HG02870 (cell line): ENCODE data around the gene RNF208.

Source experiments
- ATAC-seq: cut with Tn5 transposase; IDR thresholded peaks from one replicate; pipeline ENCODE4 v1.9.1; 2021; ENCODE audit warnings: mild to moderate bottlenecking, moderate library complexity; ENCODE audit not compliant: unreplicated experiment

The RNF208 gene

DNA sequence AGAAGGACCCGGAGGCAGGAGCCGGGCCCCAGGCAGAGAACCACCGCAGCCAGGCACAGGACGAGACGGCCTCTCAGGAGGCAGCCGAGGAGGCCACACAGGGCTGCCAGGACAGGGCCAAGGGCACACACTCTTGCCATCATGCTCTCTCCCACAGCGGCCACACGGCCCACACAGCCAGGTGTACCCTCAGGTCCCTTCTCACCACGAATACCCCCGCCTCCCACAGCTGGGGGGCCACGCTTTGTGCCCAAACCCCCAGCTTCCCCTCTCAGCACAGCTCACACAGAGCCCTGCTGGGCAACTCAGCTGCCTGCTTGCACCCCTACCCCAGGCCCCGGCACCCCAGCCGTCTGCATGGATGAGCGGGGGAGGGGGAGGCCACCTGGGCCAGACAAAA lies 28.3 kb downstream of the RNF208 start:
- ATAC-seq = no peak

DNA sequence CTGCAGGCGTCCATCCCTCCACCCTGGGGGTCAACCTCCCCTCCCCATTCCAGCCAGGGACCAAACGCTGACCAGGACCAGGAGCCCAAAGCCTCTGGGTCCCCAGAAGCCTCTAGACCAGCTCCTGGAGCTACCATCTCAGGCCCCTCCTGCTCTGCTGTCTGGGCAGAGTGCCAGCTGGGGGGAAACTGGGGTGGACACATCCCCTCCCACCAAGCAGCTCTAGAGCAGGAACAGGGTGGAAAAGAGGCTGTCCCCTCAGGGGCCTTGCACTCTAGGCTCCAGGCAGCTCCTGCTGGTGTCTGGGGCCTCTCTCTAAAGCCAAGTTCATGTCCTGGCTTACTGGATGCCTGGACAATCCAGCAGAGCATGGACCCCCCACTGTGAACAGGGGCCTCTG lies 29.2 kb downstream of the RNF208 start:
- ATAC-seq = no peak

DNA sequence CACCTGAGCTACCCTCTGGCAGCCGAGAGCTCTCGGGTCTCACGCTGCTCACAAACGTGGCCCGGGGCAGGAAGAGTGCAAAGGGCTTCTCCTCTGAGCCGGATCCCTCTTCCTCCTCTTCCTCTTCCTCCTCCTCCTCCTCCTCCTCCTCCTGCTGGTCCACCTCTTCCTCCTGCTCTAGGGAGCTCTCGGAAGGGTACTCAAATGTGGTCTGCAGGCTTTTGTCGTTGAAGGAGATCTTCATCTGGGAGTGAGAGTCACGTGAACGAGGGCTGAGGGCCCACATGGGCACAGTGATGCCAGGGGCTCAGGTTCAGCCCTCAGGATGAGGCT lies 29.6 kb downstream of the RNF208 start:
- no peak for ATAC-seq

DNA sequence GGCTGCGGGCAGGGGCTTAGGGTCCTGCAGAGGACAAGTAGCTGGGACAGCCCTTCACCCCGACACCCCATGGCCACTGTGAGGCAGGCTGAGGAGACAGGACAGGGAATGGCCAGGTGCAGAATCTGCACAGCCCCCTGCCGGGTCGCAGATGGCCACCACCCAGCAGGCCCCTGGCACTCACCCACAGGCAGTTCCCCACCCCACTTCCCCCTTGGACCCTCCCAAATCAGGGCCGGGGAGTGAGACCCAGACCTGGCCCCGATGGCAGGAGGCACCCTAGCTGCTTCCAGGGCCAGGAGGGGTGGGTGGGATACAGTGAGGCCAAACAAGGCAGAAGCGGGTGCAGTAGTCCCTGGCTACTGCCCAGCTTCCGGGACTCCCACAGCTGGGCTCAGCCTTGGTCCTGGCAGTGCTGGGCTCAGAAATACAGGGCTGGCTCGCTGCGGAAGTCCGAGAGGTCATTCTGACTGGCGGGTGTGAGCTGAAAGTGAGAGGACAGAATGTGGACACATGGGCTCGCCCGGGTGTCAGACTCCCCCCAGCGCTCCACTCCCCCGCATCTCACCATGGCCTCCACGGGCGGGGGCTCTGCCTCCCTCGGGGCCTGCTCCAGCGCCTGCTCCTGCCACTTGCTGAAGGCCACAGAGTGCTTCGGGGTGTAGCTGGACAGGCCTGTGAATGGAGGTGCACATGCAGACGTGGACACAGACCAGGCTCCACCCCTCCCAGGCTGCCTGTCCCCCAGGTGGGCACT lies 30.2 kb downstream of the RNF208 start:
- ATAC-seq = no peak

DNA sequence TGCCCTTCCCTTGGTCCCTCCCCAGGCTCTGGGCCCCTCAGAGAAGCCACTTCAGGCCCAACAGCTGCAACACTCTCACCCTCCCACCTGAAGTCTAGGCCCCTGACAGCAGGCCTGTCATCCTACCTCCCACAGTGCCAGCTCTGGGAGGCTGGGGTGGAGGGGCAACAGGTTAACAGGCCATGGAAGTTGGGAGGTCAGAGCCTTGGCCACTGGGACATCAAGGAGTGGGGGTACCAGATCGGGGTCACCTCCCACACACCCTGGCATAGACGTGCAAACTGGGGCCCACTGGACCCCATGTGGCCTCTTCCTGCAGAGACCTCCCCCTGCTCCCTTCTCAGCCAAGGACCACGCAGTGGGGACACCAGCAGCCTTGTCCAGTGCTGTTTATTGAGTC lies 30.8 kb downstream of the RNF208 start:
- no peak for ATAC-seq

DNA sequence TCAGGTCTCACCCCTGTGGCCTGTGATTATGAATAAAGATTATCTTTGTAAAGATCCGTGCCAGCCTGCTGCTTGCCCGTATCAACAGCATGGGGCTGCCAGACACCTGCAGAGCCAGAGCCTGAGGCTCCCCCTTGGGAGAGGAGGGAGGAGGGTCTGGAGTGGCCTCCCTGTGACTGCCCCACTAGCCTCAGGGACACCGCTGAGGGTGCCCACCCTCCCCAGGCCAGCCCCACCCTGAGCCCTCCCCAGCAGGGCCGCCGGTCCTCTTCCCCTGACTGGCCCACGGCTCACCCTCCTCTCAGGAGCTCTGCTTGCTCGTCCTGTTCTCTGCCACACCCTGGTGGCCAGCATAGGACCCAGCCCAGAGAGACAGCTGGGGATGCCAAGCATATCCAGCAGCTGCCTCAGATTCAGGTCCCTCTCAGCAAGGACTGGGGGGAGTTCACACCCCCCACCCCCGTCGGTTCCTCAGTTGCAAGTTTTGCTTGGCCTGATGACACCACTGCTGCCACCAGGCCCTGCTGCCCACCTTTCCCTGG lies 31.7 kb downstream of the RNF208 start:
- no peak for ATAC-seq

DNA sequence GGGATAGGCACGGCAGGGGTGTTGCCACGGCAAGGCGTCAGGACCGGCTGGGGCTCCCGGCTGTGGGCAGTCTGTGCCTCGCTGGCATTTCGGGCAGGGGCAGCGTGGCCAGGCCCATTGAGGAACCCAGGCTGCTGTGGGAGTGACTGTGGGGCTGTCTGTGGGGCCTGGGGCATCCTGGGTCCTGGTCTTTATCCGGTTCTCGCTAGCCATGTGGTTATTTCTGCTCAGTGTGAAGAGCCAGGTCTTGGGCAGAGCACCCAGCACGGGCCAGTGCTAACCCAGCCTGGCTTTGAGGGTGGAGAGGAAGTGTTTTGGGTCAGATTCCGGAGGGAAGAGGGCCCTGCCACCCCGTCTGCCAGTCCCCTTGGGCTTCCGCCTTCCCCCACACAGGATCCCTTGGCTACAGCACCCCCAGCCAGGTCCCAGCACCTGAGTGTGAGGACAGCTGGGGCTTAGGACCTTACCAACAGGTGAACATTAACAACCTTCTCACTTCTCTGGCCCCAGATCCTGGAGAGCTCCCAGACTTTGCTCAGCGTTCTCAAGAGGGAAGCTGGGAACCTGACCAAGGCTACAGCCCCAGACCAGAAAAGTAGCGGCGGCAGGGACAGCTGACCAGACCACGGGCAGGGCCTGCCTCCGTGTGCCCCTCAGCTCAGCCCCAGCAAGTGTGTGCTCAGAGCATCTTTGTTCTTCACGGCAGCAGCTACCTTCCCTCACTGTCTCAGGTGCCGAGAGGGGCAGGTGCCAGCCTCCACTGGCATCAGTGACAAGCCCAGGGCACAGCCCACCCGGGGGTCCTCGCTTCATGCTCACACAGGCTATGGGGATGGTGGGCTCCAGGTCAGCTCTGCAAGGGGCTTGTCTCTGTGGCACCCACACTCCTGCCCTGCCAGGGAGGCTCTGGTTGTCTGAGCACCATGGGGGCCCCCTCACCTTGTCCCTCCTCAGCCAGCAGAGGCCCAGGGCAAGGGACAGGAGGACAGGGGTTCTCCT lies 32.4 kb downstream of the RNF208 start:
- no peak for ATAC-seq

DNA sequence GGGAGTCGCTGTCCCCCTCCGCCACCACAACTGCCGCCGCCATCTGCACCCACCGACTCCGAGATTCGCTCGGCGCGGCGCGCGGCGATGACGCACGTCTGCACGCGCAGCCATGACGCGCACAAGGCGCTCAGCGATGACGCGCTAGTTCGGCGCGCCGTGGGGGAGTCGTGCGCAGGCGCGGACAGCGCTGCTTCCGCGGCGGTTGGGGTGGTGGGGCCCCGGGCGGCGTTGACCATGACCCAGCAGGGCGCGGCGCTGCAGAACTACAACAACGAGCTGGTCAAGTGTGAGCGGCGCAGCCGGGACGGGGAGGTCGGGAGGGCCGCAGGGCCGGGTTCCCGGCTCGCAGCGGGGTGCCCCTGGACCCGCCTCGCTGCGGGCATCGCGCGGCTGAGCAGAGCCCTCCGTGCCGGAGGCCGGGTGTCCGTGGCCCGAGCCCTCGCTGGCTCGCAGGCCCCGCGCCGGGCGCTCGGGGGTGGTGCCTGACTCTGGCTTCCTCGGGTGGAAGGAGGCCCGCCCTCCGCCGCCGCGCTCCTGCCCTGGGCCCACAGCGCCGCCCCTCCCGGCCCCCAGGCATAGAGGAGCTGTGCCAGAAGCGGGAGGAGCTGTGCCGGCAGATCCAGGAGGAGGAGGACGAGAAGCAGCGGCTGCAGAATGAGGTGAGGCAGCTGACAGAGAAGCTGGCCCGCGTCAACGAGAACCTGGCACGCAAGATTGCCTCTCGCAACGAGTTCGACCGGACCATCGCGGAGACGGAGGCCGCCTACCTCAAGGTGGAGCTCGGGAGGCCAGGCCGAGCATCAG lies 33.3 kb downstream of the RNF208 start, which contains the start of the genes ANAPC2 and SSNA1:
TSS of gene ANAPC2 (minus strand) at position 71 of the 807 bp plus-strand sequence. CDS start at position 43, 28 bp downstream.
TSS of gene SSNA1 (plus strand) at position 187 of the 807 bp plus-strand sequence. CDS start at position 238, 51 bp downstream.
- peak; percentile 71 for ATAC-seq

DNA sequence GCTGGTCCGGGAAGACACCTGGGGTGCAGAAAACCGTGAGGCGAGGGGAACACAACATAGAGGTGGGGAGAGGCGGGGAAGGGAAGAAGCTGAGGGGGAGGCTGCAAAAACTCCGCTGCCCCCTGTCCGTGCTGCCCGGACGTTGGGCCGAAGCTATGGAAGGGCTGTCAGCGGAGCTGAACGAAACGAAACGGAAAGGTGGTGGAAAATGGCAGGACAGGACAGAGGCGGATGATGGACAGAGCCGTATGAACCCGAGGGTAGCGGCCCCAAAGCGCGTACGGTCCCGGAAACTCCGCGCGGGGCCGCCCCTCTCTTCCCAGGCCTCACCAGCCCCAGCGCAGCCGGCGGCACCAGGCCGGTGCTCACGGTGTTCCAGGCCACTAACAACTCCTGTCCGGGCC lies 34.0 kb downstream of the RNF208 start:
- no peak for ATAC-seq

DNA sequence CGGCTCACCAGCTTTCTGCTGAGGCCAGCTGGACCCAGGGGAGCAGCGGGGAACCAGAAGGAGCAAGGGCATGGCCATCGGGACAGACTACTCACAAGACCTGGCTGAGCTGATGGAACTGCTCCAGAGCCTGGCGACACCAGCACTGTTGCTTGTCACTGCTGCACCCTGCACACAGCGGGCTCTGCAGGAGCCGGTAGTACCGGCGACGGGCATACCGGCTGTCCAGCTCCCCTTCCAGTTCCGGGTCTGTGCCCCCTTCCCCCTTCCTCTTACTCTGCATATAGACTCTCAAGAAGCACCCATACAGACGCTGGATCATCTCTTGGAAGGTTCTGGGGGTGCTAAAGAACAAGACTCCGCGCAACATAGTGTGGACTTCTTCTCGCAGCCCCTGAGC lies 34.7 kb downstream of the RNF208 start:
- no peak for ATAC-seq

DNA sequence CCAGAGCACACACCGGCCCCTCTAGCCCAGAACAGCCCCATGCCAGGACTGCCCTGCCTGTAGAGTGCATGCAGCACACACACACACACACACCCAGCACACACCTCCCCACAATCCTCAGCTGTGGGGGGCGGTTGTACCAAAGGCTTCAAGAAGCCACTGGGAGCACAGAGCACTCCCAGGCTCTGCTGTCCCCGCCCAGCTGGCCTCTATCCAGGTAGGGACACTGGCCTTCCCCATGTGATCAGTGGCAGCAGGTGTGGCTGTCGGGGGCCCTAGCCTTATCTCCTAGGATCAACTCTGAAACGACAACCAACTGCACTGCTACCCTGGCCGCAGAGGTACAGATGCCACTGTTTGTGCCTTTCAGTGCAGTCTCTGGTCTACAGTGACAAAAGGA lies 35.7 kb downstream of the RNF208 start:
- no peak for ATAC-seq

DNA sequence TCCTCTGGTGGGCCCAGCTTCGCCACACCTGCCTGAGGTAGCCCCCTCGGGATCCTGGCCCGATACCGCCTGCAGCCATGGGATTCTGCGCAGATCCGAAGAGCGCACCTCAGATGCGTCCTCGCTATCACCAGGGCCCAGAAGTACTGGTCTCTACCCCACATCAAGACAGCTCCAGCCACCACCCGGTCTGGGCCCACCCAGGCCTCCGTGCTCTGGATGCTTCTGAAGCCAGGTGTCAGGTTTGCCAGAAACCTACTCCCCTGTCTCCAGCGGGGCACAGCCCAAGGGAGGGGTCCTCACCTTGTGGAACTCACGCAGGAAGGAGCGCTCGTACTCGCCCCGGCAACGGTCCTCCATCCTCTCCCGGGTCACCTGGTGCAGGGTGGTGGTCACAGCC lies 36.1 kb downstream of the RNF208 start:
- ATAC-seq = no peak

DNA sequence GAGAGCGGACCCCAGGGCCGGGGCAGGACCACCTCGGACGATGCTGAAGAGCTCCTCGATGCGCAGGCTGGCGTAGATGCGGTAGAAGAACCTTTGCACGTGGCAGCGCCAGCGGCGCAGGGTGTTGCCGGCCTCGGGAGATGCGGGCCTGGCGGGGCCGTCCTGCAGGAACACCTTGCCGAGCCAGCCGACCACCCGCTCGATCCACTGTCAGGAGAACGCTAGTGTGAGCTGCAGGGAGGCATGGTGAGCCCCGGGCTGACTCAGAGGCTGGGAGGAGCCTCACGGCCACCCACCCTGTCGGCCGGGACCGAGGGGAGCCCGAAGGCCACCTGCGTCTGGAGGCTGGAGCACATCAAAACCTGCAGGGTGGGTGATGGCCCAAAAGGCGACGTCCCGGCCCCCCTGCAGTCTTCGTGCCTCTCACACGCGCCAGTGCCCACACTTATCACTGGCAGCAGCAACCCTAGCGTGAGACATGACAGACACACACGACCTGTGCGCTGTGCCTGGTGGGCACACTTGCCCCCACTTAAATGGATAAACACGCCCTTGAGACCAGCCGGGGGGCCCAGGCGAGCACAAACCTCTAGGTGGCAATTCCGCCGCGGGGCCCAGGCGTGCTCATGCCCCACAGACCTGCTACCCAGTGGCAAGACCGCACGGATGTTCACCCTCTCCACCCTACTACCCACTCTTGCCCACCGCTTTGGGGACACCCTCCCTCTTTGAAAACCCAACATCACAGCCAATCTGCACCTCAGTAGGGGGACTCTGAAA lies 37.0 kb downstream of the RNF208 start:
- no peak for ATAC-seq

DNA sequence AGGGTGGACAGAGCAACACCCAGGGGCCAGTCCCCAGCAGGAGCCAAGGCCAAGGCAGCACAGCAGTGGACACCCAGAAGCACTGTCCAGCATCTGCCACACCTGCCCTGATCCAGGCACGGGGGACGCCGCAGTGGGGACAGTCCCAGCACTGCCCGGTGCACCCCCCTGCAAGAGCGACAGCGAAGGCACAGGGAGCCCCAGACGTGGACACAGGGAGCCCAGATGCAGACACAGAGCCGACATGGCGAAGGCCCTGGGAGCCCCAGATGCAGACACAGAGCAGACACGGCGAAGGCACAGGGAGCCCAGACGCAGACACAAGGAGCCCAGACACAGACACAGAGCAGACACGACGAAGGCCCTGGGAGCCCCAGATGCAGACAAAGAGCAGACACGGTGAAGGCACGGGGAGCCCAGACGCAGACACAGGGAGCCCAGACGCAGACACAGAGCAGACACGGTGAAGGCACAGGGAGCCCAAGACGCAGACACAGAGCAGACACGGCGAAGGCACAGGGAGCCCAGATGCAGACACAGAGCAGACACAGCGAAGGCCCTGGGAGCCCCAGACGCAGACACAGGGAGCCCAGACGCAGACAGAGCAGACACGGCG lies 38.0 kb downstream of the RNF208 start:
- ATAC-seq = no peak

DNA sequence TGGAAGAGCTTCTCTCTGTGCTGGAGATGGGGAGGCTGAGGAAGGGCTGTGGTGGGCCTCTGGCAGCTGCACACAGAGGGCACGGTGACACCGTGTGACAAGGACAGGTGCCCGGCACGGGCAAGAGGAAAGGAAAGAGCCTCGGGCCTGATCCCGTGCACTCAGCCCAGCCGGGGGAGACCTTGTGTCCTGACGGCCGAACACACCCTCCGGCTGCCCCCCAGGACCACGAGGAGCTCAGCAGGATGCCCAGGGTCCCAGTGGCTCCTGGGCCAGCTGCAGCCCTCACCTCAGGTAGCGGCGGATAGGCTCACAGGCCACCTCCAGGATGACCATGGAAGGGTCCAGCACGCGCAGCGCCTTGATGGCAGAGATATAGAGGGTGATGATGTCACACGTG lies 39.2 kb downstream of the RNF208 start:
- ATAC-seq = no peak

DNA sequence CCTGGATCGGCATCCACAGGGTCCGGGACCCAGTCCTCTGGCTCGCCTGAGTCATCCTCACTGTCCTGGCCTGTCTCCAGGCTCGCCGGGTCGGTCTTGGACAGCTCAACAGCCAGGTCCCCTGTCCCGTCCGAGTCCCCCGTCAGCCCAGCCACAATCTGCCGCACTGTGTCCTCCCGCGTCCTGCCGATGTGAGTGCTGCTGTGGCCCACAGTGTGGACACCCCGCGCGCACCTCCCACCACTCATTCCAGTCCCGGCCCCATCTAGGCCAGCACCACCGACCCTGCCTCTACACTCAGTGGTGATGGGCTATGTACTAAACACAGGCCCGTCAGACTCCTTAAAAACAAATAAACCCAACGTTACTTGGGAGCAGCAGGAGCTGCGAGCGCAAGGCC lies 40.4 kb downstream of the RNF208 start:
- no peak for ATAC-seq

DNA sequence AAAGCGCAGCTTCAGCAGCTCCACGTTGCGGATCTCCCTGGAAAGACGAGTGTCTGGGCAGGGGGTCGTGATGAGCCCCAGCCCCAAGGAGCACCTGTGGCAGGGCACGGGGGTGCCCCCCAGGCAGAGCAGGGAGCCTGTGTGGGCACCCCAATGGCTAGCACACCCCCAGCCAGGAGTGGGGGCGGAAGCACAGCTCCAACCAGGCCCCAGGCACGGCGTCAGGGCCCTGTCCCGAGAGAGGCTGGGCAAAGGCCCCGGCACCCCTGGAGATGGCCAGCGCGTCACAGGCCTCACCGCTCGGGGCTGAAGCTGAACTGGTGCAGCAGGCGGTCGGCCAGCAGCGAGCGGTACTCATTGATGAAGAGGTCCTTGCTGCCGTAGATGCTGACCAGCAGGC lies 41.5 kb downstream of the RNF208 start:
- no peak for ATAC-seq

DNA sequence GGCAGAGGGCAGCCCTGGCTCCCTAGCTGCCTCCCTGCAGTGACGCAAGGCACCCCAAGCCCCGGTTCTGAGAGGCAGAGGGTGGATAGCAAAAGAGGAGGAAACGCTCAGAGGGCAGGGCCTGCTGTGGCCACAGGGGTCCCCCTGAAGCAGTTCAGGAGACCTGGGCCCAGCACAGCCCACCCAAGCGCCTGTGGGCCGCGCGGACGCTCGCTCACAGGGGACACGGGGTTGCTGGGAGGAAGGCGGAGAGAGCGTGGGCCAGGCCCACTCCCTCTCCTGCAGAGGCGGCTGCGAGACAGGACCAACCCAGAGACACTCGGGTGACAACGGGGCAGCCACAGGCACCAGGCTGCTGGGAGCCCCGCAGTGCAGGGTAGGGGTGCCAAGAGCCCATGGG lies 42.3 kb downstream of the RNF208 start:
- no peak for ATAC-seq

DNA sequence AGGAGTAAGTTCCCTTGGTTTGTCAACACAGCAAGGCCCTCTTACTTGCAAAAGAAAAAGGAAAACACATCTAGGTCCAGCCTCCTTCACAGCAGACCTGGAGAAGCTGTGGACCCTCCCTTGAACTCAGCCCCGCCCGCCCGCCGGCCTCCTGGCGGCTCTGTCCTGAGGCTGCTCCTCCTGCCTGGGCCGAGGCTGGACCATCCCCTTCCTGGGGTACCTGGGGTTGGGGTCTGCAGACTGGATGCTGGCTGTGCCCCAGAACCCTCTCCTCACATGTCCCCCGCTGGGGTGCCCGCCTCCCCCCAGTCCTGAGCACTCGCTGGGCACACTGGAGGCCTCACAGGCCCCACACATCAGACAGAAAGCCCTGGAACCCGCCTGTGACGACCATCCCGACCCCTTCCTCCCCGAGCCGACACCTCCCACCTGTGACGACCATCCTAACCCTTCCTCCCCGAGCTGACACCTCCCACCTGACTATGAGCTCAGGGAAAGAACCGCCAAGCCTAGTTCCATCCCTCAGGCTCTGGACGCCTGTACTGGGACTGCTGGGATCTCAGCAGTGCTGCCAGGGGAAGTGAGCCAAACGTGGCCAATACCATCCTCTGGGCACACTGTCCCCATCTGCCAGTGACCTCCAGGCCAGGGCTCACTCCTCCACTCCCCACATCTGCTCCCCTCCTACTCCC lies 43.0 kb downstream of the RNF208 start:
- ATAC-seq = no peak
